GM19035 (cell line): ENCODE measurements around the gene PFN1.
A peak's percentile ranks its signal among the peaks of the same experiment; 100 is the strongest.

Source experiments
- ATAC-seq: cut with Tn5 transposase; IDR thresholded peaks from one replicate; pipeline ENCODE4 v1.9.1; 2021; ENCODE audit not compliant: unreplicated experiment

Gene PFN1

GRCh38 chr17:4948166-4948930 is at the start of gene PFN1:
PFN1 (minus strand) TSS chr17:4948530; CDS start chr17:4948394, 136 bp downstream.
- no peak for ATAC-seq

GRCh38 chr17:4997302-4998026 is 49.1 kb upstream of the PFN1 start, which contains the start of the genes INCA1 and KIF1C:
INCA1 (minus strand) TSS chr17:4997522; CDS start chr17:4994437, 3,085 bp downstream.
KIF1C (plus strand) TSS chr17:4997950; CDS start chr17:5000247, 2,297 bp downstream.
- ATAC-seq = peak; percentile 77

GRCh38 chr17:4994081-4994595 is 45.8 kb upstream of the PFN1 start:
- no peak for ATAC-seq

- peak; percentile 3 for ATAC-seq
Measured at GRCh38 chr17:4987767-4988567, 39.6 kb upstream of the PFN1 start.

- peak; percentile 78 for ATAC-seq
Measured at GRCh38 chr17:4986951-4987766, 38.8 kb upstream of the PFN1 start, which contains the start of gene CAMTA2. CAMTA2 (minus strand) TSS chr17:4987675; CDS start chr17:4986222, 1,453 bp downstream.

GRCh38 chr17:4986403-4986802 is 38.1 kb upstream of the PFN1 start:
- ATAC-seq = no peak

GRCh38 chr17:4982305-4982704 is 34.0 kb upstream of the PFN1 start:
- ATAC-seq = no peak

- no peak for ATAC-seq
Measured at GRCh38 chr17:4980644-4981216, 32.4 kb upstream of the PFN1 start.

GRCh38 chr17:4978726-4979125 is 30.4 kb upstream of the PFN1 start:
- no peak for ATAC-seq

- no peak for ATAC-seq
Measured at GRCh38 chr17:4974115-4974670, 25.9 kb upstream of the PFN1 start.

GRCh38 chr17:4973256-4974114 is 25.2 kb upstream of the PFN1 start:
- ATAC-seq = no peak

- ATAC-seq = no peak
Measured at GRCh38 chr17:4972752-4973151, 24.4 kb upstream of the PFN1 start.

GRCh38 chr17:4972322-4972721 is 24.0 kb upstream of the PFN1 start:
- no peak for ATAC-seq

- no peak for ATAC-seq
Measured at GRCh38 chr17:4971826-4972225, 23.5 kb upstream of the PFN1 start.

- ATAC-seq = no peak
Measured at GRCh38 chr17:4970273-4970672, 21.9 kb upstream of the PFN1 start.

- no peak for ATAC-seq
Measured at GRCh38 chr17:4969551-4970173, 21.3 kb upstream of the PFN1 start.

- ATAC-seq = no peak
Measured at GRCh38 chr17:4969047-4969550, 20.8 kb upstream of the PFN1 start.

GRCh38 chr17:4968486-4969046 is 20.2 kb upstream of the PFN1 start:
- ATAC-seq = no peak
